ENCODE measurements around the gene MYLK.

The MYLK gene

GRCh38 chr3:123628996-123629746, 255.0 kb downstream of the MYLK start:
- Histone ChIP-seq H3K36me3 (ENCODE audit: insufficient read depth) (no peaks in the 10 kb centered on the region), H3K4me2 (no peak overlapping the region), H3K4me1 (ENCODE audit: low read depth, poor library complexity, severe bottlenecking) (no peaks in the 10 kb centered on the region), H3K4me3 (IDR thresholded peaks at IDR 0.05; ENCODE audit: insufficient read depth, low read depth, low read length) (no peak overlapping the region), H3K9ac (no peak overlapping the region), H2AFZ (ENCODE audit: low read depth) (no peak overlapping the region), H3K27ac (no peak overlapping the region), H3K79me2 (ENCODE audit: insufficient read depth, low read depth) (no peaks in the 10 kb centered on the region), H4K20me1 (ENCODE audit: insufficient read depth) (no peaks in the 10 kb centered on the region), H3K27me3 (ENCODE audit: insufficient read depth, low read depth) (no peaks in the 10 kb centered on the region)
- TF ChIP-seq CTCF (conservative IDR thresholded peaks at IDR 0.05; ENCODE audit: low read depth, low read length), result no peak

- Histone ChIP-seq H3K79me2 (ENCODE audit: insufficient read depth, low read depth) (no peaks in the 10 kb centered on the region), H3K4me1 (ENCODE audit: low read depth, poor library complexity, severe bottlenecking) (no peaks in the 10 kb centered on the region), H4K20me1 (ENCODE audit: insufficient read depth) (no peaks in the 10 kb centered on the region), H3K9ac (no peak overlapping the region), H3K36me3 (ENCODE audit: insufficient read depth) (no peaks in the 10 kb centered on the region), H3K4me3 (IDR thresholded peaks at IDR 0.05; ENCODE audit: insufficient read depth, low read depth, low read length) (no peak overlapping the region), H3K27ac (no peak overlapping the region), H2AFZ (ENCODE audit: low read depth) (no peak overlapping the region), H3K27me3 (ENCODE audit: insufficient read depth, low read depth) (no peaks in the 10 kb centered on the region), H3K4me2 (no peak overlapping the region)
- TF ChIP-seq CTCF (conservative IDR thresholded peaks at IDR 0.05; ENCODE audit: low read depth, low read length), result no peak
Observed at GRCh38 chr3:123627673-123628670, 256.2 kb downstream of the MYLK start.

GRCh38 chr3:123626881-123627280, 257.3 kb downstream of the MYLK start:
- H2AFZ ChIP-seq (ENCODE audit: low read depth), result no peak overlapping the region
- no peaks in the 10 kb centered on the region for H3K4me1 ChIP-seq (ENCODE audit: low read depth, poor library complexity, severe bottlenecking)
- no peaks in the 10 kb centered on the region for H3K79me2 ChIP-seq (ENCODE audit: insufficient read depth, low read depth)
- no peaks in the 10 kb centered on the region for H3K27me3 ChIP-seq (ENCODE audit: insufficient read depth, low read depth)
- H3K4me3 ChIP-seq (IDR thresholded peaks at IDR 0.05; ENCODE audit: insufficient read depth, low read depth, low read length), result no peak overlapping the region
- no peak for TF ChIP-seq CTCF (conservative IDR thresholded peaks at IDR 0.05; ENCODE audit: low read depth, low read length)
- no peak overlapping the region for H3K4me2 ChIP-seq
- H3K9ac ChIP-seq, result no peak overlapping the region
- H4K20me1 ChIP-seq (ENCODE audit: insufficient read depth), result no peaks in the 10 kb centered on the region
- H3K27ac ChIP-seq, result no peak overlapping the region
- no peaks in the 10 kb centered on the region for H3K36me3 ChIP-seq (ENCODE audit: insufficient read depth)

GRCh38 chr3:123624302-123624701, 259.8 kb downstream of the MYLK start:
- no peaks in the 10 kb centered on the region for H3K36me3 ChIP-seq (ENCODE audit: insufficient read depth)
- no peak overlapping the region for H2AFZ ChIP-seq (ENCODE audit: low read depth)
- H3K4me3 ChIP-seq (IDR thresholded peaks at IDR 0.05; ENCODE audit: insufficient read depth, low read depth, low read length), result no peak overlapping the region
- TF ChIP-seq CTCF (conservative IDR thresholded peaks at IDR 0.05; ENCODE audit: low read depth, low read length), result no peak
- no peaks in the 10 kb centered on the region for H4K20me1 ChIP-seq (ENCODE audit: insufficient read depth)
- H3K27ac ChIP-seq, result no peak overlapping the region
- no peak overlapping the region for H3K4me2 ChIP-seq
- no peaks in the 10 kb centered on the region for H3K4me1 ChIP-seq (ENCODE audit: low read depth, poor library complexity, severe bottlenecking)
- no peaks in the 10 kb centered on the region for H3K27me3 ChIP-seq (ENCODE audit: insufficient read depth, low read depth)
- H3K9ac ChIP-seq, result no peak overlapping the region
- H3K79me2 ChIP-seq (ENCODE audit: insufficient read depth, low read depth), result no peaks in the 10 kb centered on the region
